NT2/D1 (cell line): ENCODE measurements around the gene RDX.

Experiments
- SUZ12 ChIP-seq: IDR thresholded peaks from 2 replicates; pipeline ENCODE4 v1.6.1; 2011; ENCODE audit not compliant: insufficient read length, insufficient read depth; ENCODE audit errors: extremely low read depth
- YY1 ChIP-seq: IDR thresholded peaks from 2 replicates; pipeline ENCODE4 v1.6.1; 2011; ENCODE audit not compliant: insufficient read length, insufficient read depth

DNA sequence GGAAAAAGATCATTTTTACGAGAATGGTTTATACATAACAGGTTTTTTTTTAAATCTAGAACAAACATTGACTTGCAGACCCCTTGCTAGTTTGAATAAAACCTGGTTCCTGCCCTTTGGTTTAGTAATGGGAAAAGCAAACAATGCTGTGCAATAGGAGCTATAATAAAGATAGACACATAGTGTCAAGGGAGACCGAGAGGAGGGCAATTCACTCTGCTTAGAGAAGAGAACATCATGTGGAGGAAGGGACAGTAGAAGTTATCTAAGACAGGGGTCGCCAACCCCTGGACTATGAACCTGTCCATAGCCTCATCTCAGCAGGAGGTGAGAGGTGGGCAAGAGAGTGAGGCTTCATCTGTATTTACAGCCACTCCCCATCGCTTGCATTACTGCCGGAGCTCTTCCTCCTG lies 7.0 kb upstream of the RDX start:
- no peak for TF ChIP-seq YY1
- TF ChIP-seq SUZ12: no peak
